ENCODE measurements around the gene ARHGEF25.

GRCh38 chr12:57591782-57592325 lies 19.4 kb upstream of the ARHGEF25 start:
- TF ChIP-seq CTCF (conservative IDR thresholded peaks at IDR 0.05; ENCODE audit: low read depth, low read length) (no peak), EZH2 (IDR thresholded peaks at IDR 0.05; ENCODE audit: borderline replicate concordance, low read depth, low read length, poor library complexity, severe bottlenecking) (no peak)
